Adipocyte (in vitro differentiated cells): Measurements from ENCODE around the gene ADGRL3.
"Not testable (repeated sequence)": the region's sequence is repeated elsewhere in the genome, so short reads cannot be mapped to it uniquely, and the experiment has no call there.

Experiments used
- DNase-seq: peaks from one replicate; pipeline ENCODE4 v3.0.0-alpha.2; 2015; ENCODE audit warnings: low read depth
- H3K27me3 ChIP-seq: replicated peaks from 2 replicates; pipeline ENCODE4 v1.7.0; 2013; ENCODE audit warnings: mild to moderate bottlenecking, low read length, moderate library complexity; ENCODE audit not compliant: control insufficient read depth, insufficient read depth
- H3K36me3 ChIP-seq: 2 replicates; pipeline ENCODE4 v1.7.0; 2013; ENCODE audit warnings: low read length, mild to moderate bottlenecking, moderate library complexity; ENCODE audit not compliant: control insufficient read depth, insufficient read depth, severe bottlenecking
- H3K4me1 ChIP-seq: 2 replicates; pipeline ENCODE4 v1.7.0; 2013; ENCODE audit warnings: mild to moderate bottlenecking, low read length, moderate library complexity; ENCODE audit not compliant: control insufficient read depth, insufficient read depth
- H3K4me3 ChIP-seq: 2 replicates; pipeline ENCODE4 v1.7.0; 2013; ENCODE audit warnings: mild to moderate bottlenecking, low read length, moderate library complexity
- H3K9ac ChIP-seq: 2 replicates; pipeline ENCODE4 v1.7.0; 2013; ENCODE audit warnings: mild to moderate bottlenecking, low read length, moderate library complexity
- H3K9me3 ChIP-seq: 2 replicates; pipeline ENCODE4 v1.7.0; 2013; ENCODE audit warnings: mild to moderate bottlenecking, low read length, moderate library complexity; ENCODE audit not compliant: control insufficient read depth

Gene ADGRL3

GRCh38 chr4:61958591-61958990, 758.5 kb downstream of the ADGRL3 start:
- Histone ChIP-seq H3K9ac (no peak overlapping the region), H3K27me3 (no peaks in the 10 kb centered on the region), H3K9me3 (no peaks in the 10 kb centered on the region), H3K36me3 (no peaks in the 10 kb centered on the region), H3K4me3 (no peak overlapping the region), H3K4me1 (no peaks in the 10 kb centered on the region)
- DNase-seq: no peak

DNA sequence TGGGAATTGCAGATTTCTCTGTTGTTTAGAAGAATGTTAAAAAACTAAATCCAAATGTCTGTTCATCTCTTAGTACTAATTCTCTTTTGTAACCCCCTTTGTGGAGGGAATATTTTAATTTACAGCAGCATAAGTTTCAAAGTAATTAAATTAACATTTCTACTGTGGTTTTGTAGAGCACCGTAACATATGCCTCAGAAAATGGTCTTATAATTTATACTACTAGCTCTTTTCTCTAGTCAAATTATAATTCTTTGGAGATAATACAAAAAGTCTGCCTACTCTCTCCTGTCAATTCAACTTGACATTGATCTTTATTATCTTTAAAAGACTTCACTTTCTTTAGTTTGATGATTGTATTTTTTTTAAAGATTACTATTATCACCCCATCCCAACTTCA, 759.0 kb downstream of the ADGRL3 start:
- Histone ChIP-seq H3K9ac (no peak overlapping the region), H3K9me3 (no peaks in the 10 kb centered on the region), H3K4me3 (no peak overlapping the region), H3K36me3 (no peaks in the 10 kb centered on the region), H3K27me3 (no peaks in the 10 kb centered on the region), H3K4me1 (no peaks in the 10 kb centered on the region)
- DNase-seq: no peak

DNA sequence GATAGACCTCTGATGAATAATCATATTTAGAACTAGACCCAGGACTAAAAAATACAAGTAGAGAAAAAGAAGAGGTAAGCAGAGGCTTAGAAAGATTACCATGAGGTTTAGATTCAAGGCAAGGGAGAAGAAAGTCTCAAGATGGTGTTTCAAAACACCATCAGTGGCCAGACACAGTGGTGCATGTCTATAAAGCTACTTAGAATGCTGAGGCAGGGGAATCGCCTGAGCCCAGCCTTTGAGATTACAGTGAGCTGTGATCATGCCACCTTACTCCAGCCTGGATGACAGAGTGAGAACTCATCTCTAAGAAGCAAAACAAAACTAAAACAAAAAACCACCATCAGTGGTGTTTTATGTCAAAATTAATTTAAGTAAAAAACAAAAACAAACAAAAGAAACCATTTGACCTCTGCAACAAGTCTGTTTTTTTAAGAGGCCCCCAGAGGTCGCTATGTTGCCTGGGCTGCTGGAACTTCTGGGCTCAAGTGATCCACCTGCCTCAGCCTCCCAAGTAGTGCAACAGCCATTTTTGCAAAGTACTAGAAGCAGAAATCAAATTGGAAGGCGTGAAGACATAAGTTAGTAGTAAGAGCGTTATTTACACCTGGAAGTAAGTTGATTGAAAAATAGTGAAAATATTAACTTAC, 784.3 kb downstream of the ADGRL3 start:
- Histone ChIP-seq H3K4me3 (no peak overlapping the region), H3K9ac (no peak overlapping the region), H3K4me1 (no peaks in the 10 kb centered on the region), H3K36me3 (no peaks in the 10 kb centered on the region), H3K27me3 (no peaks in the 10 kb centered on the region), H3K9me3 (no peaks in the 10 kb centered on the region)
- DNase-seq: no peak

DNA sequence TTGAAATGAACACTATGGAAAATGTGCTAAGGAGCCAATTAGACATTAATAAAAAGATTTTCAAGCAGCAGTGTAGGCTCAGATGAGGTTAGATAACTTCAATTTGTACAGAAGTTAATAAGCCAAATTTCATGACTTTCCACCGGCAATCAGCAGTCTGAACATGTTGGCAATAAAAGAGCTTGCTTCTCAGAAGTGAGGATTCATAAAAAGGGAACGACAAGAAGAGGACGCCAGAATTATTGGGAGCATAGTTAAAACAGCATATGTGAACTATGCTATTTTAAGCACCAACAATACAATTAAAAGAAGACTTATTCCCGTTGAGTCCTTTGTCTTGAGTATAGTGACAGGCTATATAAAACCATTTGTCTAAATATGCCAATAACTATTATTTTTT, 785.3 kb downstream of the ADGRL3 start:
- Histone ChIP-seq H3K27me3 (no peaks in the 10 kb centered on the region), H3K36me3 (no peaks in the 10 kb centered on the region), H3K4me3 (no peak overlapping the region), H3K9me3 (no peaks in the 10 kb centered on the region), H3K9ac (no peak overlapping the region), H3K4me1 (no peaks in the 10 kb centered on the region)
- no peak for DNase-seq

GRCh38 chr4:61986929-61987328, 786.8 kb downstream of the ADGRL3 start:
- not testable (repeated sequence) for DNase-seq, H3K36me3 ChIP-seq, H3K9me3 ChIP-seq, H3K4me3 ChIP-seq, H3K27me3 ChIP-seq, H3K9ac ChIP-seq, H3K4me1 ChIP-seq

GRCh38 chr4:61992351-61992750, 792.2 kb downstream of the ADGRL3 start:
- Histone ChIP-seq H3K27me3 (no peaks in the 10 kb centered on the region), H3K9ac (no peak overlapping the region), H3K9me3 (no peaks in the 10 kb centered on the region), H3K4me3 (no peak overlapping the region), H3K4me1 (no peaks in the 10 kb centered on the region), H3K36me3 (no peaks in the 10 kb centered on the region)
- DNase-seq: no peak

- Histone ChIP-seq H3K4me3 (no peak overlapping the region), H3K9ac (no peak overlapping the region), H3K27me3 (no peaks in the 10 kb centered on the region), H3K36me3 (no peaks in the 10 kb centered on the region), H3K4me1 (no peaks in the 10 kb centered on the region), H3K9me3 (no peaks in the 10 kb centered on the region)
- no peak for DNase-seq
Observed at GRCh38 chr4:61994036-61994435, 793.9 kb downstream of the ADGRL3 start.

DNA sequence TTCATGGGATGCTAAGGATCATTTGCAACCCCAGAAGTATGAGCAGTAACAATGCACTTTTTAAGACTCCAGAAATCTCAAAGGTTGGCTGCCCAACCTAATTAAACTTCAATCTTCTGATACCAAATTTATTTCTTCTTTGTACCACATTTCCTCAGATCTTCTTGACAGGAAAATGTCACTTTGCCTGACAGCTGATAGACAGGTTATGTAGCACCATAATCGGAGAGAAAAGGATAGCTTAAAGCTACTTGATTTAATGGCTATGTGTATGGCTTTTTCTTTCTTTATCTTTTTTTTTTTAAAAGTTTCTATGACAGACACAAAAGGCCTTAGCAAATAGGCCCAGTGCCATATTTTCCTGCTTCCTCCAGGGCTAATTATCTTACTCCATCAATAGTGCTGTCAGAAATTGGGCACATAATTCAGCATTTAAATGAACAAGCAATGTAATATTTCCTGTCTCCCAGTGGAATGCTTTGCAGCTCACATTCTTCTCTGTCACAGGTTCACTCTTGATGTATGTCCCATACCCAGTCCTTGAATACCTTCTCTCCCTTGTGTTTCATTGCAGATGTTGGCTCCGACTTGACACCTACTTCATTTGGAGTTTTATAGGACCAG, 795.7 kb downstream of the ADGRL3 start:
- Histone ChIP-seq H3K9me3 (no peaks in the 10 kb centered on the region), H3K9ac (no peak overlapping the region), H3K4me1 (no peaks in the 10 kb centered on the region), H3K27me3 (no peaks in the 10 kb centered on the region), H3K4me3 (no peak overlapping the region), H3K36me3 (no peaks in the 10 kb centered on the region)
- no peak for DNase-seq

GRCh38 chr4:61996943-61997342, 796.8 kb downstream of the ADGRL3 start:
- no peak overlapping the region for H3K4me3 ChIP-seq
- H3K9ac ChIP-seq: no peak overlapping the region

GRCh38 chr4:61997831-61998230, 797.7 kb downstream of the ADGRL3 start:
- no peaks in the 10 kb centered on the region for H3K4me1 ChIP-seq

More at GRCh38 chr4:61996943-61997342, 796.8 kb downstream of the ADGRL3 start:
- Histone ChIP-seq H3K9me3 (no peaks in the 10 kb centered on the region), H3K4me1 (no peaks in the 10 kb centered on the region), H3K27me3 (no peaks in the 10 kb centered on the region), H3K36me3 (no peaks in the 10 kb centered on the region)
- peak; percentile 3 for DNase-seq

GRCh38 chr4:62003695-62004094, 803.6 kb downstream of the ADGRL3 start:
- DNase-seq: peak; percentile 1
- no peaks in the 10 kb centered on the region for H3K36me3 ChIP-seq
- H3K4me1 ChIP-seq: no peaks in the 10 kb centered on the region
- no peak overlapping the region for H3K4me3 ChIP-seq
- no peaks in the 10 kb centered on the region for H3K27me3 ChIP-seq
- H3K9me3 ChIP-seq: no peaks in the 10 kb centered on the region
- H3K9ac ChIP-seq: no peak overlapping the region

More at GRCh38 chr4:61997831-61998230, 797.7 kb downstream of the ADGRL3 start:
- H3K9me3 ChIP-seq: no peaks in the 10 kb centered on the region
- no peak overlapping the region for H3K4me3 ChIP-seq
- no peaks in the 10 kb centered on the region for H3K36me3 ChIP-seq
- no peaks in the 10 kb centered on the region for H3K27me3 ChIP-seq
- H3K9ac ChIP-seq: no peak overlapping the region
- DNase-seq: no peak

GRCh38 chr4:62004881-62005280, 804.8 kb downstream of the ADGRL3 start:
- H3K9ac ChIP-seq: no peak overlapping the region
- H3K27me3 ChIP-seq: no peaks in the 10 kb centered on the region
- no peaks in the 10 kb centered on the region for H3K36me3 ChIP-seq
- no peak overlapping the region for H3K4me3 ChIP-seq
- no peak for DNase-seq
- H3K9me3 ChIP-seq: no peaks in the 10 kb centered on the region
- no peaks in the 10 kb centered on the region for H3K4me1 ChIP-seq
